Measurements from ENCODE around the gene MEG3. TPM values are rescaled to one million over a fixed set of nuclear protein-coding genes. Genes with fewer than 3 reads are reported as not detected.

Gene MEG3
- total and polyA plus RNA-seq, 3 experiments from 2014 or later: 0.13 TPM; not detected in 2

DNA sequence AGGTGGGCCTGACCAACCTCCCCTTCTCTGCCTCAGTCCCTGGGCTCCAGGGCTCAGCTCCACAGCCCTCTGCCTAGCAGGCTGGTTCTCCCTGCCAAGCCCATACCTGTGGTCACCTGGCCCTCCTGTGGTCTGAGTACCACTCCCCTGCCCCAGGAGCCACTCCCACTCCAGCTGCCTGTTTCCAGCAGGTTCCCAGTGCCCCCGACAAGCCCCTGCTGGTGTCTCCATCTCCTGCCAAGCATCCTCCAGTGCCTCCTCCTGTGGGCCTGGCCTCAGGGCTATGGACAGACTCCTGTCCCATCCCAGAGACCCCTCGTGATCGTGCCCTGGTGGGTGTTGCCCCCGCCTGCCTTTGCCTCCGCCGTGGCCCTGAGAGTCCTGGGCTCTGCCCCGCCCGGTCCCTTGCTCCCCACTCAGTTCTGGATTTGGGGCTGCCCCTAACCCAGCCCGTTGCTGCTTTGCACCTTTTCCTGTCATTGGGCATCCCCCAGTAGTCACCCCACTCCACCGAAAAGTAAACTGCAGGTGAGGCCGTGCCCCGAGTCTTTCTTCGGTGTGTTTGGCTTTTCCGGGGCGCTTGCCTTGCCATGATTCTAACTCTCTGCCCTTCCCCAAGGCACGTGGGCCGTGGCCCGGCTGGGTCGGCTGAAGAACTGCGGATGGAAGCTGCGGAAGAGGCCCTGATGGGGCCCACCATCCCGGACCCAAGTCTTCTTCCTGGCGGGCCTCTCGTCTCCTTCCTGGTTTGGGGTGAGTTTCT, 9.8 kb downstream of the MEG3 start:
- no peaks in the 10 kb centered on the region for H3K4me1 Mint-ChIP-seq
- H3K27ac Mint-ChIP-seq: no peak overlapping the region
- Histone ChIP-seq H3K9me3 (ENCODE audit: low read length) (no peaks in the 10 kb centered on the region), H3K27me3 (ENCODE audit: insufficient read depth, low read length, poor library complexity, severe bottlenecking) (no peaks in the 10 kb centered on the region), H3K27ac (ENCODE audit: low read depth, low read length) (no peak overlapping the region), H3K4me1 (ENCODE audit: insufficient read depth, low read length) (no peaks in the 10 kb centered on the region), H3K36me3 (ENCODE audit: insufficient read depth, low read length) (no peaks in the 10 kb centered on the region), H3K4me3 (ENCODE audit: low read length) (no peak overlapping the region)
- POLR2A ChIA-PET: no interaction called here
- DNase-seq: no peak
- CTCF ChIA-PET: no interaction called here
- peaks cover 0 to 2% (median 0%) of the 10 kb centered on the region in 5 donors for H3K9me3 Mint-ChIP-seq
- H3K27me3 Mint-ChIP-seq: peaks cover 0 to 33% of the 10 kb centered on the region in 2 donors
- no peaks in the 10 kb centered on the region for H3K36me3 Mint-ChIP-seq
- H3K4me3 Mint-ChIP-seq: peak overlapping the region in 1 of 7 donors; percentile 27

DNA sequence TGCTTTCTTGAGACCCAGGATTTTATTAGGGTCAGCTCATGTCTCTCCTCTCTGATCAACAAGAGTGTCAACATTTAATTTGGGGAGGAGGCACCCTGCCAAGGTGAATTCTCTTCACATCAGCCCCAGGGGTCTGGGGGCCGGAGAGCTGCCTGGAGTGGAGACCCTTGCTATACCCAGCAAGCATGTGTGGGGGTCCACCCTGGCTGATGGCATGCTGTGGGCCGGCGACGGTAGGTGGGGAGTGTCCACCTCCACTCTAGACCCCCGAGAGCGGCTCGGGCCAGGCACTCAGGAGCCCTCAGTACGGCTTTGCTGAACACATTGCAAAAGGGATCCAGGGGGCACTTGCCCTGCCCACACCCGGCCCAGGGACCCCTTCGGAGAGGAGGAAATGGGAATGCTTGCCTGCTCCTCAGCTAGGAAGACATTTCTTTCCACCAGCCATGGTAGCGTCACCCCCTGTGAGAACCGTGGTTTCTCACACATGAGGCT, 10.4 kb downstream of the MEG3 start:
- Histone ChIP-seq H3K9me3 (ENCODE audit: low read length) (no peaks in the 10 kb centered on the region), H3K36me3 (ENCODE audit: insufficient read depth, low read length) (no peaks in the 10 kb centered on the region), H3K4me1 (ENCODE audit: insufficient read depth, low read length) (no peaks in the 10 kb centered on the region), H3K27me3 (ENCODE audit: insufficient read depth, low read length, poor library complexity, severe bottlenecking) (no peaks in the 10 kb centered on the region), H3K27ac (ENCODE audit: low read depth, low read length) (no peak overlapping the region), H3K4me3 (ENCODE audit: low read length) (no peak overlapping the region)
- H3K9me3 Mint-ChIP-seq: no peaks in the 10 kb centered on the region
- DNase-seq: no peak
- no peaks in the 10 kb centered on the region for H3K36me3 Mint-ChIP-seq
- H3K4me1 Mint-ChIP-seq: no peaks in the 10 kb centered on the region
- POLR2A ChIA-PET: no interaction called here
- CTCF ChIA-PET: no interaction called here
- peaks cover 0 to 30% of the 10 kb centered on the region in 2 donors for H3K27me3 Mint-ChIP-seq
- H3K4me3 Mint-ChIP-seq: no peak overlapping the region
- H3K27ac Mint-ChIP-seq: no peak overlapping the region

DNA sequence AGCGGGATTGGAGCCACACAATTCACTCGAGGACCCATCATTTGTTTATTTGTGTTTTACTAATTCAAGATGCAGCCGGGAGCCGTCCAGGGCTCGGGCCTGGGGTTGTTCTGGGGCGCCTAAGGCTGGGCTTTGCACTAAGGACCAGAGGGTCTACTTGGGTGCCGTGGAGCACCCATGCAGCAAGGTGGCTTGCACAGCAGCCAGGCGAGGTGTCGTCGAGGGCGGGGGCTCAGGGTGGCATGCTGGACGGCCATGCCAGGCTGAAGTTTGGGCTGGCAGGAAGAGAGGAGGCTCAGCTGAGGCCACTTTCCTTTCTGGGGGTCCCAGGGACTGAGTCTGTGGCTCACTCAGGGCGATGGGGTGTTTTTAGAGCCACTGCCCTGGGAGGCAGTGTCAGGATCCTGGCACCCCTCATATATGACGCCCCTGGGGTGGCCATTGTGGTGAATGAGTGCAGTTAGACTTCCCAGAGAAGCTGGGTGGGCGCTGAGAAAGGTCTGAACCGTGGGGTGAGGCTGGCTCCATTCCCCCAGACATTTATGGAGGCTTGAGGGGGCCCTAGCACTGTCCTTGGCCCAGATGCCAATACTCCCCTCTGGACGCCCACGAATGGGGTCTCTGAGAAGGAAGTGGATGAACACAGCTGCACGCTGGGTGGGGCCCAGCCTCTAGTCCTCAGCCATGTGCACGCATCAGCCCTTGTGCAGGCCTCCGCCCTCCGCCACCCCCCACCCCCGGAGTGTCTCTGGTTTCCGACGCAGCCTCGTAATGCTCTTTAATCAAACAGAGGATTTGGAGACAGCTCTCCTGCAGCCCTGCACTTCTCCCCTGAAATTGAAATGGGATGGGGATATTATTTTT, 11.3 kb downstream of the MEG3 start:
- no peak overlapping the region for H3K4me3 ChIP-seq (ENCODE audit: low read length)
- no peak overlapping the region for H3K27ac ChIP-seq (ENCODE audit: low read depth, low read length)
- H3K4me3 Mint-ChIP-seq: no peak overlapping the region
- peaks cover 0 to 28% of the 10 kb centered on the region in 2 donors for H3K27me3 Mint-ChIP-seq
- H3K36me3 ChIP-seq (ENCODE audit: insufficient read depth, low read length): no peaks in the 10 kb centered on the region
- no peaks in the 10 kb centered on the region for H3K4me1 Mint-ChIP-seq
- no peak for DNase-seq
- H3K9me3 ChIP-seq (ENCODE audit: low read length): no peaks in the 10 kb centered on the region
- no peaks in the 10 kb centered on the region for H3K36me3 Mint-ChIP-seq
- no peaks in the 10 kb centered on the region for H3K4me1 ChIP-seq (ENCODE audit: insufficient read depth, low read length)
- CTCF ChIA-PET: no interaction called here
- no peaks in the 10 kb centered on the region for H3K9me3 Mint-ChIP-seq
- POLR2A ChIA-PET: no interaction called here
- no peak overlapping the region for H3K27ac Mint-ChIP-seq
- no peaks in the 10 kb centered on the region for H3K27me3 ChIP-seq (ENCODE audit: insufficient read depth, low read length, poor library complexity, severe bottlenecking)

DNA sequence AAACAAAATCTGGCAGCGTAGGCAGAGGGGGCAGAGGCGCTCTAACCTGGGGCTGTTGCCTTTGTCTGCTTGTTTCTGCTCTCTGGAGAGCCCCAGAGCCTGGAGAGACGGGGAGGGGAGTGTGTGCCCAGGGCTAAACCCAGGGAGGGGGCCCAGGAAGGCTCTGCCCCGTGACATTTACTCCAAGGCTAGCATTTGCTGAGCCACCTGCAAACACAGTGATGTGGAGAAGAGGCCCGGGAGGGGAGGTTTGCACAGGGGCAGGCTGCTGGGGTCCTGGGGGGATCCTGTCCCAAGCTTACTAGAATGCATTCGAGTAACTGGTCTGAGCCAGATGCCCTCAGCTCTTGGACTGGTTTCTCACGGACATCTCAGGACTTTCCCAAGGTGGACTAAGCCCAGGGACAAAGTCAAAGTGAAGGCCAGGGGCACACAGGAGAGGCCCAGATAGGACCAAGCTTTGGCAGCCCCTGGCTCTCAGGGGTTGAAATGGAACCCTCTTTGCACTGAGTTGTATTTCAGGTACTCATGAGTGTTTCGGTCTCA, 12.0 kb downstream of the MEG3 start:
- no peak overlapping the region for H3K27ac ChIP-seq (ENCODE audit: low read depth, low read length)
- H3K9me3 ChIP-seq (ENCODE audit: low read length): no peaks in the 10 kb centered on the region
- H3K36me3 ChIP-seq (ENCODE audit: insufficient read depth, low read length): no peaks in the 10 kb centered on the region
- Mint-ChIP-seq H3K4me1 (no peaks in the 10 kb centered on the region), H3K27me3 (peaks cover 0 to 23% of the 10 kb centered on the region in 2 donors), H3K9me3 (no peaks in the 10 kb centered on the region), H3K36me3 (no peaks in the 10 kb centered on the region), H3K27ac (no peak overlapping the region), H3K4me3 (no peak overlapping the region)
- DNase-seq: no peak
- ChIA-PET POLR2A (no interaction called here), CTCF (no interaction called here)
- no peak overlapping the region for H3K4me3 ChIP-seq (ENCODE audit: low read length)
- no peaks in the 10 kb centered on the region for H3K27me3 ChIP-seq (ENCODE audit: insufficient read depth, low read length, poor library complexity, severe bottlenecking)
- H3K4me1 ChIP-seq (ENCODE audit: insufficient read depth, low read length): no peaks in the 10 kb centered on the region

GRCh38 chr14:100838493-100839314, 12.8 kb downstream of the MEG3 start:
- Mint-ChIP-seq H3K27me3 (peaks cover 0 to 18% of the 10 kb centered on the region in 2 donors), H3K4me3 (no peak overlapping the region), H3K4me1 (no peaks in the 10 kb centered on the region), H3K36me3 (no peaks in the 10 kb centered on the region), H3K9me3 (no peaks in the 10 kb centered on the region), H3K27ac (no peak overlapping the region)
- Histone ChIP-seq H3K4me1 (ENCODE audit: insufficient read depth, low read length) (no peaks in the 10 kb centered on the region), H3K36me3 (ENCODE audit: insufficient read depth, low read length) (no peaks in the 10 kb centered on the region), H3K27me3 (ENCODE audit: insufficient read depth, low read length, poor library complexity, severe bottlenecking) (no peaks in the 10 kb centered on the region), H3K4me3 (ENCODE audit: low read length) (no peak overlapping the region), H3K9me3 (ENCODE audit: low read length) (no peaks in the 10 kb centered on the region), H3K27ac (ENCODE audit: low read depth, low read length) (no peak overlapping the region)
- no peak for DNase-seq
- POLR2A ChIA-PET: no interaction called here
- CTCF ChIA-PET: no interaction called here

GRCh38 chr14:100839315-100839585, 13.3 kb downstream of the MEG3 start:
- H3K9me3 Mint-ChIP-seq: no peaks in the 10 kb centered on the region
- H3K27me3 ChIP-seq (ENCODE audit: insufficient read depth, low read length, poor library complexity, severe bottlenecking): no peaks in the 10 kb centered on the region
- no peak overlapping the region for H3K27ac ChIP-seq (ENCODE audit: low read depth, low read length)
- no peak overlapping the region for H3K27ac Mint-ChIP-seq
- CTCF ChIA-PET: no interaction called here
- POLR2A ChIA-PET: no interaction called here
- no peak overlapping the region for H3K4me3 ChIP-seq (ENCODE audit: low read length)
- no peaks in the 10 kb centered on the region for H3K9me3 ChIP-seq (ENCODE audit: low read length)
- no peaks in the 10 kb centered on the region for H3K36me3 Mint-ChIP-seq
- no peaks in the 10 kb centered on the region for H3K36me3 ChIP-seq (ENCODE audit: insufficient read depth, low read length)
- H3K4me1 ChIP-seq (ENCODE audit: insufficient read depth, low read length): no peaks in the 10 kb centered on the region
- DNase-seq: no peak
- H3K4me1 Mint-ChIP-seq: no peaks in the 10 kb centered on the region
- H3K27me3 Mint-ChIP-seq: peaks cover 0 to 18% of the 10 kb centered on the region in 2 donors
- no peak overlapping the region for H3K4me3 Mint-ChIP-seq

DNA sequence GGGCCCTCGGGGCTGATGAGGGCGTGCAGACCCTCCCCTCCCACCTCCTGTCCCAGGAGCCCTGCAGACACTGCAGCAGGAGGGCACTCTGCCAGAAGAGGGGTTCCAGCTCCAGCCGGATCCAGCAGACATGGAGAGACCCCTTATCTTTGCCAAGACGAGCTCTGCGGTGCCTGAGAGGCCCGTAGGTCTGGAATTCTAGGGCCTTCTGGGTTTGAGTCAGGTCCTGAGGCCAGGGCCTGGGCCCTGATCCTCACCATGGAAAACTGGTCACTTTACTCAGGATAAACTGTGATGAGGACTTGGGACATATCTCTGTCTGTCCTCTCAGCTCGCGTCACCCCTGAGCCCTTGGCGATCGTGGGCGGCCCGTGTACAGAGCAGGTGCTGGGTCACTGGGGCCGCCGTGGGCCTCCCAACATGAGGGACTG, 13.8 kb downstream of the MEG3 start:
- Mint-ChIP-seq H3K4me1 (no peaks in the 10 kb centered on the region), H3K4me3 (no peak overlapping the region), H3K27me3 (peaks cover 0 to 18% of the 10 kb centered on the region in 2 donors), H3K9me3 (no peaks in the 10 kb centered on the region), H3K36me3 (no peaks in the 10 kb centered on the region), H3K27ac (no peak overlapping the region)
- POLR2A ChIA-PET: no interaction called here
- Histone ChIP-seq H3K27me3 (ENCODE audit: insufficient read depth, low read length, poor library complexity, severe bottlenecking) (no peaks in the 10 kb centered on the region), H3K9me3 (ENCODE audit: low read length) (no peaks in the 10 kb centered on the region), H3K4me3 (ENCODE audit: low read length) (no peak overlapping the region), H3K36me3 (ENCODE audit: insufficient read depth, low read length) (no peaks in the 10 kb centered on the region), H3K27ac (ENCODE audit: low read depth, low read length) (no peak overlapping the region), H3K4me1 (ENCODE audit: insufficient read depth, low read length) (no peaks in the 10 kb centered on the region)
- DNase-seq: no peak
- CTCF ChIA-PET: no interaction called here

Data from CD8-positive, alpha-beta memory T cell (primary cell).